OCI-M2 (cell line): ENCODE measurements around the gene ANXA4.

Source experiments
- DNase-seq: peaks from one replicate; lab custom pipeline; 2025; ENCODE audit not compliant: unreplicated experiment; lab: John Stamatoyannopoulos, UW

ANXA4 gene

GRCh38 chr2:69837533-69837932, 95.6 kb downstream of the ANXA4 start:
- no peak for DNase-seq

DNA sequence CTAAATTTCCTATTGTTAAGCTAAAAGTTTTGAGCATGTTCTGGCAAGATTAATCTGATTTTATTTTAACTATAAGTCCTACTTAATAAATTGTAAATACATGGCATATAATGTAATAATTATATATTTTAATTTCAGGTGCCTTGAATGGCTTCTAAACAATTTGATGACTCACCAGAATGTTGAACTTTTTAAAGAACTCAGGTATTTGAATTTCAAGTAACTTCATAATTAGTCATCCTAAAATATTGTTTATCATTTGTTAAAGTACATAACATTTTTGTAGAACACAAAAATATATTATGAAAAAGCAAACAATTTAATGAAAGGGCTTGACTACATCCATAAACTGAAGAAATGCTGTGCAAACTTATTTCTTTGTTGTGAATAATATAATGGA, 102.1 kb downstream of the ANXA4 start:
- DNase-seq: no peak

DNA sequence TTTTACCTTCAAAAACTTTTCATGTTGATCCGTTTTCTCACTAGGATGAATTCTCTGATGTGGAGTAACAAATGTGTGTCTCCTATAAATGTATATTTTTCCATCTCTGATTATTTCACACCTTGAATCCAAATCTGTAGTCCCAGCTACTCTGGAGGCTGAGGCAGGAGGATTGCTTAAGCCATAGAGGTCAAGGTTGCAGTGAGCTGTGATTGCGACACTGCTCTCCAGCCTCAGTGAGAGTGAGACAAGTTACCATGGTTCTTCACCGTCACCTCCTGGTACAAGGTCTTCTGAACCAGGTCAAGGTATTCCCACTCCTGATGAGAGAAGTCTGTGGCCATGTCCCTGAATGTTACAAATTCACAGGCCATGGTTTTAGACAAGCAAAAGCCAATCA, 102.6 kb downstream of the ANXA4 start:
- no peak for DNase-seq

DNA sequence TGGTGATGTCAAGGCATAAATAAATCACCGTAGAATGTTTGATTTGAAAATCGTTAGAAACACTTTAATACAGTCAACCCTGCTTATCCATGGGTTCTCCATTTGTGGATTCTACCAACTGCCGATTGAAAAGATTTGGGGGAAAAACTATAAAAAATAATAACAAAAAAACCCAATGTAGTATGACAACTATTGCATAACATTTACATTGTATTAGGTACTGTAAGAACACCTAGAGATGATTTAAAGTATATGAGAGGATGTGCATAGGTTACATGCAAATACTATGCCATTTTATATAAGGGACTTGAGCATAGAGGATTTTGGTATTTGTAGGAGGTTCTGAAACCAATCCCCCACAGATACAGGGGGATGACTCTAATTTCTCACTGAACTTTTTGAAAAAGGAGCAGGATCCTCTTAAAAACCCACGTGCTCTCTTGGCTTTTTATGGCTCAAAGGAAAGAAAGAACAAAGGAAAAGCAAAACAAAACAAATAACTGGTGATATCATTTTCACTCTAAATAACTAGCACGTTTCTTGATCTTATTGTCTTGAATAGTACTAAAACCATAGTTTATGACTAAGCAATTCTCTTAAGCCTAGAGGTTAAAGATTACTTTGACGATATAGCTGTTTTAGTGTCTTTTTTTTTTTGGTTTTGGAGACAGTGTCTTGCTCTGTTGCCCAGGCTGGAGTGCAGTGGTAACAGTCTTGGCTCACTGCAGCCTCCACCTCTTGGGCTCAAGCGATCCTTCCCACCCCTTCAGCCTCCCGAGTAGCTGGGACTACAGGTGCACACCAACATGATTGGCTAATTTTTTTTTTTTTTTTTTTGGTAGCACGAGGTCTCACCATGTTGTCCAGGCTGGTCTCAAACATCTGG, 104.5 kb downstream of the ANXA4 start:
- no peak for DNase-seq

- no peak for DNase-seq
Measured at GRCh38 chr2:69847068-69847828, 105.3 kb downstream of the ANXA4 start.

- DNase-seq: no peak
Measured at GRCh38 chr2:69848186-69848790, 106.4 kb downstream of the ANXA4 start.

DNA sequence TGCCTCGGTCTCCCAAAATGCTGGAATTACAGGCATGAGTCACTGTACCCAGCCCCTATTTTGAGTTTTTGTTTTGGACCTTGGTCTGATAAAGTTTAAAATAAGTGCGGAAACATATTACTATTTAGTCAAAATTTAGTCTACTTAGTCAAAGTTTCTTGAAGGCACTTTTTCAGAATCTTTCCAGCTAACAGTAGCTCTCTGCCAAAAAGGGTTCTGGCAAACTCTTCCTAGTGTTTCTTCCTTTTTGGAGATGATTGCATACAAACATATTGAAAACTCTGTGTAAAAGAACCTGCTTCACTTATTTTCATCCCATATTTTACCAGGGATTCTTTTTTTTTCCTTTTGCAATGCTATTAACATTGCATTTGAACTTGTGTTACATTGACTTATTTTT, 116.3 kb downstream of the ANXA4 start:
- DNase-seq: no peak

GRCh38 chr2:69863298-69863697, 121.4 kb downstream of the ANXA4 start:
- peak; percentile 16 for DNase-seq
